Left ventricle myocardium superior (tissue), 1 donor: ENCODE data around the gene MVK. TPM values are rescaled to one million over a fixed set of nuclear protein-coding genes. Genes with fewer than 3 reads are reported as not detected.

ENCODE experiments used
- ATAC-seq: fragments of 200-7000 bp; cut with Tn5 transposase; one replicate; pipeline ENCODE4 v1.9.1; 2020; ENCODE audit warnings: mild to moderate bottlenecking, moderate library complexity
- DNase-seq: peaks from one replicate; pipeline ENCODE4 v3.0.0-alpha.2; 2020
- intact Hi-C: fragments of 100-400 bp; cut with micrococcal nuclease; formaldehyde crosslinking; loops from one replicate; pipeline ENCODE4 v1.11.0; 2022
- total RNA-seq: library from RNA; stranded (reverse); fragmentation: NEBNext Ultra II Directional; extraction: Animal tissue kit (Norgen Biotek cat#: 25700); gene quantifications from one replicate; pipeline ENCODE4 v1.2.1, GENCODE V29; 2021
- donor health status: DM: no; HTN: yes; CAD: no; lungs with severe emphysema.

MVK gene
- total RNA-seq, 1 donor from 2014 or later = 9.7 TPM

DNA sequence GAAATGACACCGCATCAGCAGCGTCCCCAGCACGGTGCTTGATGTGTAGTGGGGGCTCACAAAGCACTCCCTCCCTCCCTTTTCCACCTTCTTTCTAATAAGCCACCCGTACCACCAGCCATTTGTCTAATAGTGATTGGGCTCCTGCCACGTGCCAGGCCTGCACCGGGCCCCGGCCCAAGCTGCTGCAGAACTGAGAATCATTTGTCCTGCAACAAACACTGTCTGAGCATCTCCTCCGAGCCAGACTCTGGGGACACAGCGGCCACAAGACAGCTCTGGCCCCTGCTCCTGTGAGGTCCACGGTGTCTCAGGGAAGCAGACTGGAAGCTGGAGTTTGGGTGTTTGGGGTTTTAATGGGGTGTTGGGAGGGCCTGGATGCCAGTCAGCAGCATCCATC, 43.9 kb downstream of the MVK start:
- ATAC-seq (no peak), DNase-seq (no peak)
- intact Hi-C loops = no loop called here

DNA sequence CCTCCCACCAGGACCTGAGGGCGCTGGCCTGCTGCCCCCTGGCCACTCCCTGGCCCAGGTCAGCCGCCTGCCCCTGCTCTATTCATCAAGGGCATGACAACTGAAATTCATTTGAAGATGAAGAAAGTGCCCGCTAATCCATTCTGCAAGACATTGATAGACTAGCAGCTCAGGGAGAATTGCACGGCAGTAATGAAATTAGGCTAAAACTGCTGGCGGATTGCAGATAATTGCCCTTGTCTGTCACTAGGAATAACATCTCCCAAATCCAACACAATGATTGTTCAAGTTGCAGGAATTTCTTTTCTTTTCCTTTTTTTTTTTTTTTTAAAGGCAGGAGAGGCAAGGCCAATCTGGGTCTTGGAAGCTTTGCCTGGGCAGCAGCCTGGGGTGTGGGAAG, 44.5 kb downstream of the MVK start:
- intact Hi-C loops = no loop called here
- no peak for ATAC-seq
- no peak for DNase-seq

GRCh38 chr12:109619002-109619604, 45.5 kb downstream of the MVK start:
- ATAC-seq (no peak), DNase-seq (no peak)
- intact Hi-C loops = no loop called here

- intact Hi-C loops = no loop called here
- DNase-seq = no peak
- ATAC-seq = no peak
Observed at GRCh38 chr12:109621211-109621694, 47.7 kb downstream of the MVK start.

GRCh38 chr12:109621901-109622364, 48.3 kb downstream of the MVK start:
- ATAC-seq (no peak), DNase-seq (no peak)
- intact Hi-C loops = no loop called here

GRCh38 chr12:109624467-109624866, 50.9 kb downstream of the MVK start:
- ATAC-seq (no peak), DNase-seq (no peak)
- intact Hi-C loops = no loop called here

- peak; percentile 87 for ATAC-seq
- intact Hi-C loops = no loop called here
- DNase-seq = peak; percentile 39
Observed at GRCh38 chr12:109625131-109625559, 51.6 kb downstream of the MVK start.

GRCh38 chr12:109625749-109626377, 52.3 kb downstream of the MVK start:
- ATAC-seq (no peak), DNase-seq (no peak)

GRCh38 chr12:109626378-109627115, 53.0 kb downstream of the MVK start:
- intact Hi-C loops = no loop called here
- ATAC-seq = no peak
- DNase-seq = no peak

More at GRCh38 chr12:109625749-109626377, 52.3 kb downstream of the MVK start:
- intact Hi-C loops = no loop called here

DNA sequence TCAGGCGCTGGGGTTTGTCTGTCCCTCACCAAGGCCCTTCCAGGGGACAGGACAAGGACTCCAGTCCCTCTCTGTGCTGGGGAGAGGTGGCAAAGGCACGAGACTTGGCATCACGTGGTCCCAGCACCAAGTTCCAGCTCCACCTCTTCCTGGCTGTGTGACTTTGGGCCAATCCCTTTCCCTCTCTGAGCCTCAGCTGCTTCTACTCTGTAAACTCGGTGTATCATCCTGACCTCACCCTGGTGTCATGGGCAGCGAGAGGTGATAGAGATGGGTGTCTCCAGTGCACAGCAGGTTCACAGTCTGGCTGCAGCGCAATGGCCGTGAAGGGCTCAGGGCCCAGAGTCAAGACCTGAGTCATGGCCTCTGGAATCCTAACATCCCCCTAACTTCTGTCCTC, 54.0 kb downstream of the MVK start:
- intact Hi-C loops = no loop called here
- ATAC-seq (no peak), DNase-seq (no peak)

- ATAC-seq = no peak
- intact Hi-C loops = no loop called here
- no peak for DNase-seq
Observed at GRCh38 chr12:109630107-109630506, 56.5 kb downstream of the MVK start.

DNA sequence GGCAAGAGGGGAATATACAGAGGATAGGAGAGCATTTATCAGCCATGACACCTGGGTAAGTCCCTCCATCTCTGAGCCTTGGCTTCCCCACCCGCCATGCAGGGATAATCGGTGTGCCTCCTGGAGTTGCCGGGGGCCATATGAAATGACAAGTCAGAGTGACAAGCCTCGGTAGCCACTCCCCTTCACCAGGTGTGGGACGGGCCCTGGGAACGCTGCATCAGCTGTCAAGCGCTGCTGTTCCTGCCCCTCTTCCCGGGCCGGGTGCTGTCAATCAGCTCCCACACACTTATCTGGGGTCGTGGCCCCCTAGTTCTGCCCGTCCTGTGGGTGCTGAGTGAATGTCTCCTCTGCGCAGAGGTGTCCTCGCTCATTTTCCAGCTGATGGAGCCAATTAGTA, 57.2 kb downstream of the MVK start:
- DNase-seq = no peak

DNA sequence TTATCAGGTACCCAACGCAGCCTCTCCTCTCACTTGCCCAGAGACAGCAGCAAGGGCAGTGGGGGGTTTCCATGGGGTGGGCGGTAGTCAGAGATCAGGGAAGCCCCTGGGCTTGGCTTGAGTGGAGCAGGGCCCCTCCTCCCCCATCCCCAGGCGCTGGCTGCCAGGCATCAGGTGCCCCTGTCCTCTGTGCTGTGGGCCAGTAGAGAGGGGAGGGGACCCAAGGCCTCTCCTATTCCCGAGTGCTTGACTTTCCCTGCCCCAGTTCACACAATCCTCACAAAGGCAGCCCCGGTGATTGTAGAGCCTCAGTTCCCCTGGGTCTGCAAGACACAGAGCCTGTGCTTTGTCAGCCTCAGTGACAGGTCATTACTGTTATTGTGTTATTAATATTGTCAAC, 57.7 kb downstream of the MVK start:
- intact Hi-C loops = no loop called here
- no peak for ATAC-seq

More for the DNA sequence above, 57.2 kb downstream of the MVK start:
- intact Hi-C loops = no loop called here
- no peak for ATAC-seq

DNA sequence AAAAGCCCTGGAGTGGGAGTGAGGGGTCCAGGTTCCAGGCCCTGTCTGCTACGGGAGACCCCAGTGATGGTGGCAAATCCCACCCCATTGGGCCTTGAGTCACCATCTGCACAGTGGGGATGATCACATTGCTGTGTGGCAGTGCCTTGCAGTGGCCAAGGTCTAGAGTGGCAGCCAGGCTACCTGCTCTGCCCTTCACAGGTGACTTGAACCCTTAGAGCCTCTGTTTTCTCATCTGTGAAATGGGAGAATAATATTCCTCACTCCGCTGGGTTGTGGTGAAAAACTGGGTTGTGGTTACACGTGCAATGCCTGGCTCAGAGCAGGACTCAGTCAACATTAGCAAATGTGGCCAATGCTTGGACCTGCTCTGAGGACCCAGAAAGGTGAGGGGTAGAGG, 58.2 kb downstream of the MVK start:
- no peak for DNase-seq
- intact Hi-C loops = no loop called here
- no peak for ATAC-seq

More for the DNA sequence above, 57.7 kb downstream of the MVK start:
- DNase-seq = no peak

DNA sequence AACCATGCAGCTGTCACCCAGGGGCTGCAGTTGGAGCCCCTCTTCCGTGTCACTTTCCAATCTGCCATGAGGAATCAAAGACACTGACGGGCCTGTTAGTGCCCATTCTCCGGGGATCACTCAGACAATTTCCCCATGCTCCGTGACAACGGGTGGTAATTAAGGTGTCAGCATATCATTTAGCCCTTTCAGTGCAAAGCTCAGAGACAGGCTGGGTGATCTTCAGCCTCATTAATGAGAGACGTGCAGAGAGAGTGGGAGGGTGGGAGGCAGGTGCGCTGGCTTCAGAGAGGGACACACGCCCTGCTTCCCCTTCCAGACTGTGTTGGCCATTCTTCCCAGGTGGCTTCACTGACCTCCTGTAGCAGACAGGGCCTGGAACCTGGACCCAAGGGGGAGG, 58.7 kb downstream of the MVK start:
- ATAC-seq (no peak), DNase-seq (no peak)
- intact Hi-C loops = no loop called here

GRCh38 chr12:109635717-109636116, 62.1 kb downstream of the MVK start:
- ATAC-seq (no peak), DNase-seq (no peak)
- intact Hi-C loops = no loop called here

GRCh38 chr12:109637348-109637747, 63.8 kb downstream of the MVK start:
- no peak for ATAC-seq
- intact Hi-C loops = no loop called here
- no peak for DNase-seq

DNA sequence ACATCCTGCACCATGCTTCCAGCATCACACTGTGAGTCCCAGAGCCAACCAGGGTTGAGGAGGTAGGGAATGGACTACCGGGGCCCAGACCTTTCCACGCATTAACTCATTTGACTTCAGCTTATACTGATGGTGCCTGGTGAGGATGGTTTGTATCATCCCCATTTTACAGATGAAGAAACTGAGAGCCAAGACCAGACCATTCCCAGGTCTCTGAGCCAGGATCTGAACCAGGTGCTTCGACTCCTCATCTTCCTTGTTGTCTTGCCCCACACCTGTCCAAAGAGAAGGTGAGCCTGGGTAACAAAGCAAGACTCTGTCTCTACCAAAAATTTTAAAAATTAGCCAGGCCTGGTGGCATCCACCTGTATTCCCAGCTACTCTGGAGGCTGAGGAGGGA, 64.4 kb downstream of the MVK start:
- intact Hi-C loops = no loop called here
- DNase-seq = no peak
- ATAC-seq = no peak

DNA sequence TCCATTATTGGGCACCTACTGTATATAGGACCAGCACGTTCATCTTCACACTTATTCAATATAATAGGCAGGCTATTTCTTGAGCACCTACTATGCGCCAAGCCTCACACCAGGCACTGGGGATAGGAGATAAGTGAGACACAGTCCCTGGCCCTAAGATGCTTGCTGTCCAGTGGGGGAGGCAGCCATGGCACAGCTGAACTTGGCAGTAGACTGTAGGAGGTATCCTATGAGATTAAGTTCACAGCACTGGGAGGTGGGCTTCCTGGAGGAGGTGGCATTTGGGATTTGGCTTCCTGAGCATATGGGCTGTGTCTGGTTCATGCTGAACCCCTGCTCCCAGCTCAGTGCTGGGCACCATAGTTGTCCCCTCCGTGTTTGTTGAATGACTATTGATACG, 65.1 kb downstream of the MVK start:
- ATAC-seq = no peak
- intact Hi-C loops = no loop called here

DNA sequence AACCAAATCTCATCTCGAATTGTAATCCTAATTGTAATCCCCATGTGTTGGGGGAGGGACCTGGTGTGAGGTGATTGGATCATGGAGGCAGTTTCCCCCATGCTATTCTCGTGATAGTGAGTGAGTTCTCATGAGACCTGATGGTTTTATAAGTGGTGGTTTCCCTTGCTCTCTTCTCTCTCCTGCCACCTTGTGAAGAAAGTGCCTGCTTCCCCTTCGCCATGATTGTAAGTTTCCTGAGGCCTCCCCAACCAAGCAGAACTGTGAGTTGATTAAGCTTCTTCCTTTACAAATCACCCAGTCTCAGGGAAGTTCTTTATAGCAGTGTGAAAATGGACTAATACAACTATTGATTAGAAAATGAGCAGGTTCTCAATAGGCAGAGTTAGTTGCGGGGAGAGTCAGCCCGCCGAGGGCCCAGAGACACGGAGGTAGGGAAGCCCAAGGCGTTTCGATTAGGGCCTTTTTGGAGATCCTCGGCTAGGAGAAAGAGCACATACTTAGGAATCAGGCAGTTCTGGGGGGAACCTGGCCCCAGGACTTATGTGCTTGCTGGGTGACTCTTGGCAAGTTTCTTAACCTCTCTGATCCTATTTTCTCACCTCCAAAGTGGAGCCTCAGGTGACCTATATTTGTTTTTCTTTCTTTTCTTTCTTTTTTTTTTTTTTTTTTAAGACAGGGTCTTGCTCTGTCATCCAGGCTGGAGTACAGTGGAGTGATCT, 65.7 kb downstream of the MVK start:
- ATAC-seq = no peak
- no peak for DNase-seq
- intact Hi-C loops = no loop called here

More for the DNA sequence above, 65.1 kb downstream of the MVK start:
- no peak for DNase-seq
